Transverse colon (tissue), 3 donors: Measurements from ENCODE around the gene DGKE.

Experiments
- POLR2A ChIP-seq: fragments of 450-650 bp; IDR thresholded peaks from one replicate; pipeline ENCODE4 v1.6.1; 2016; ENCODE audit warnings: antibody characterized with exemption, mild to moderate bottlenecking, moderate library complexity
- TF ChIP-seq, protein P1 (sequence below), 5 experiments: fragments of 200-600 bp in 3 of 5; fragments of 450-650 bp in 2 of 5; sonication (generic) in 3 of 5; IDR thresholded peaks; 1 replicate in 2 of 5; 2 replicates in 3 of 5; pipeline ENCODE4 v1.5.1; 2016 to 2017; ENCODE audit warnings: antibody characterized with exemption in 5 of 5, inconsistent platforms in 3 of 5, mild to moderate bottlenecking in 2 of 5, moderate library complexity in 1 of 5

DNA sequence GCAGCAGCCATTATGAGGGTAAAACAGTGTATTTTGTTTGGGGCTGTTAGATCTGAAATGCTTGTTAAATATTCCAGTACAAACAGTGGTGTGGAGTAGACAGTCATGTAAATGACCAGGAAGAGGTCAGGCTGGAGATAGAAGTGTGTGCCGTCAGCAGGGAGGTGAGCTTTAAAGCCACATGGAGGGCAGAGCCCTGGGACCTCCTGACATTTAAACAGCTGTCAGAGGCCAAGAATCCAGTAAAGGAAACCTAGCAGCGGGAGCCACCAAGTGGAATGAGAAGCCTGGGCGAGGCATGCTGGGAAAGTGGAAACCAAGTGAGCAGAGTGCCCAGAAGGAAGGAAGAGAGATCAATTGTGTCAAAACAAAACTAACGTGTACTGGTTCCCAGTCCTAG lies 27.0 kb upstream of the DGKE start:
- TF ChIP-seq, protein P1, sequence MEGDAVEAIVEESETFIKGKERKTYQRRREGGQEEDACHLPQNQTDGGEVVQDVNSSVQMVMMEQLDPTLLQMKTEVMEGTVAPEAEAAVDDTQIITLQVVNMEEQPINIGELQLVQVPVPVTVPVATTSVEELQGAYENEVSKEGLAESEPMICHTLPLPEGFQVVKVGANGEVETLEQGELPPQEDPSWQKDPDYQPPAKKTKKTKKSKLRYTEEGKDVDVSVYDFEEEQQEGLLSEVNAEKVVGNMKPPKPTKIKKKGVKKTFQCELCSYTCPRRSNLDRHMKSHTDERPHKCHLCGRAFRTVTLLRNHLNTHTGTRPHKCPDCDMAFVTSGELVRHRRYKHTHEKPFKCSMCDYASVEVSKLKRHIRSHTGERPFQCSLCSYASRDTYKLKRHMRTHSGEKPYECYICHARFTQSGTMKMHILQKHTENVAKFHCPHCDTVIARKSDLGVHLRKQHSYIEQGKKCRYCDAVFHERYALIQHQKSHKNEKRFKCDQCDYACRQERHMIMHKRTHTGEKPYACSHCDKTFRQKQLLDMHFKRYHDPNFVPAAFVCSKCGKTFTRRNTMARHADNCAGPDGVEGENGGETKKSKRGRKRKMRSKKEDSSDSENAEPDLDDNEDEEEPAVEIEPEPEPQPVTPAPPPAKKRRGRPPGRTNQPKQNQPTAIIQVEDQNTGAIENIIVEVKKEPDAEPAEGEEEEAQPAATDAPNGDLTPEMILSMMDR (IDR thresholded peaks at IDR 0.05): no peak
- no peak for TF ChIP-seq POLR2A
